ENCODE data around the gene RET. TPM values are rescaled to one million over a fixed set of nuclear protein-coding genes. Genes with fewer than 3 reads are reported as not detected.

The RET gene
- polyA plus RNA-seq, 3 donors, result 0.08 to 0.39 (median 0.14) TPM

- WGBS (ENCODE audit: insufficient coverage), result 89% methylated on average over 8 of the region's 11 CpGs
- H3K4me1 ChIP-seq (ENCODE audit: control insufficient read depth in 1 of 2, insufficient read depth in 2 of 2, low read length in 2 of 2), result peaks cover 68 to 85% of the 10 kb centered on the region in 2 donors
- intact Hi-C loops (cut with micrococcal nuclease), result no loop called here
- TF ChIP-seq CTCF (IDR thresholded peaks at IDR 0.05), result no peak
- no peak overlapping the region for H3K27ac ChIP-seq (ENCODE audit: low read depth in 1 of 2, low read length in 2 of 2)
- no peak overlapping the region for H3K4me3 ChIP-seq (replicated peaks in 1 of 3; ENCODE audit: low read depth in 2 of 3, low read length in 3 of 3)
- no peak for DNase-seq
- H3K79me2 ChIP-seq (ENCODE audit: insufficient read depth, low read length), result peaks cover 16% of the 10 kb centered on the region
- Mint-ChIP-seq H3K4me3 (no peak overlapping the region), H3K36me3 (peaks cover 6 to 7% of the 10 kb centered on the region in 2 donors), H3K9me3 (no peaks in the 10 kb centered on the region), H3K27ac (peak overlapping the region in 1 of 7 donors; percentile 60), H3K27me3 (ENCODE audit: low read depth in 3 of 3) (peaks cover 2 to 4% (median 3%) of the 10 kb centered on the region in 3 donors), H3K4me1 (peaks cover 83% of the 10 kb centered on the region)
- H3K9me3 ChIP-seq (replicated peaks in 1 of 2; ENCODE audit: control insufficient read depth in 1 of 2, insufficient read depth in 1 of 2, low read length in 2 of 2), result no peaks in the 10 kb centered on the region
- H2AFZ ChIP-seq (ENCODE audit: insufficient read depth, low read depth, low read length, poor library complexity, severe bottlenecking), result no peak overlapping the region
- H3K27me3 ChIP-seq (ENCODE audit: control insufficient read depth in 2 of 2, insufficient read depth in 2 of 2, low read length in 2 of 2), result no peaks in the 10 kb centered on the region
- H3K4me2 ChIP-seq (replicated peaks; ENCODE audit: extremely low read depth, low read length, poor library complexity, severe bottlenecking), result no peak overlapping the region
- no peaks in the 10 kb centered on the region for H4K20me1 ChIP-seq (ENCODE audit: insufficient read depth, low read length)
- no peaks in the 10 kb centered on the region for H3K36me3 ChIP-seq (replicated peaks in 1 of 2; ENCODE audit: control insufficient read depth in 1 of 2, insufficient read depth in 2 of 2, low read length in 2 of 2)
- H3K9ac ChIP-seq (ENCODE audit: insufficient read depth, low read length, poor library complexity, severe bottlenecking), result no peak overlapping the region
These were observed 54.4 kb downstream of the RET start for GRCh38 chr10:43131256-43131655.

- Histone ChIP-seq H3K4me2 (replicated peaks; ENCODE audit: extremely low read depth, low read length, poor library complexity, severe bottlenecking) (no peak overlapping the region), H3K4me1 (ENCODE audit: control insufficient read depth in 1 of 2, insufficient read depth in 2 of 2, low read length in 2 of 2) (peaks cover 62 to 85% of the 10 kb centered on the region in 2 donors), H2AFZ (ENCODE audit: insufficient read depth, low read depth, low read length, poor library complexity, severe bottlenecking) (no peak overlapping the region), H3K4me3 (replicated peaks in 1 of 3; ENCODE audit: low read depth in 2 of 3, low read length in 3 of 3) (no peak overlapping the region), H3K27me3 (ENCODE audit: control insufficient read depth in 2 of 2, insufficient read depth in 2 of 2, low read length in 2 of 2) (no peaks in the 10 kb centered on the region), H3K9me3 (replicated peaks in 1 of 2; ENCODE audit: control insufficient read depth in 1 of 2, insufficient read depth in 1 of 2, low read length in 2 of 2) (no peaks in the 10 kb centered on the region), H3K79me2 (ENCODE audit: insufficient read depth, low read length) (peaks cover 22% of the 10 kb centered on the region), H3K9ac (ENCODE audit: insufficient read depth, low read length, poor library complexity, severe bottlenecking) (no peak overlapping the region), H3K36me3 (replicated peaks in 1 of 2; ENCODE audit: control insufficient read depth in 1 of 2, insufficient read depth in 2 of 2, low read length in 2 of 2) (no peaks in the 10 kb centered on the region), H4K20me1 (ENCODE audit: insufficient read depth, low read length) (no peaks in the 10 kb centered on the region), H3K27ac (ENCODE audit: low read depth in 1 of 2, low read length in 2 of 2) (no peak overlapping the region)
- intact Hi-C loops (cut with micrococcal nuclease), result loop anchor here in 1 of 2 donors (2.0 kb wide), 1 partner anchor 23 kb away; no protein-coding TSS in a partner anchor
- Mint-ChIP-seq H3K4me1 (peaks cover 83% of the 10 kb centered on the region), H3K27me3 (ENCODE audit: low read depth in 3 of 3) (peaks cover 2 to 4% (median 3%) of the 10 kb centered on the region in 3 donors), H3K27ac (peak overlapping the region in 2 of 7 donors; percentile 3 to 64), H3K36me3 (peaks cover 8 to 11% of the 10 kb centered on the region in 2 donors), H3K4me3 (no peak overlapping the region), H3K9me3 (no peaks in the 10 kb centered on the region)
- no peak for DNase-seq
- WGBS (ENCODE audit: insufficient coverage), result 98% methylated on average over 6 of the region's 6 CpGs
- TF ChIP-seq CTCF (IDR thresholded peaks at IDR 0.05), result no peak
These were observed 55.0 kb downstream of the RET start for GRCh38 chr10:43131906-43132305.

Data from CD14-positive monocyte (primary cell).